Esophagus muscularis mucosa (tissue), 4 donors: Measurements from ENCODE around the gene PAFAH2. TPM values are rescaled to one million over a fixed set of nuclear protein-coding genes. Genes with fewer than 3 reads are reported as not detected.

ENCODE experiments used
- DNase-seq: peaks from one replicate; pipeline ENCODE4 v3.0.0-alpha.2; 2017; ENCODE audit errors: extremely low spot score
- H3K27ac ChIP-seq, 4 donors: fragments of 200-600 bp; sonication (generic); replicated peaks in 1 of 4; 1 replicate in 3 of 4; 2 replicates in 1 of 4; pipeline ENCODE4 v1.5.1; 2016 to 2019; ENCODE audit warnings: mild to moderate bottlenecking in 1 of 4
- H3K27me3 ChIP-seq, 4 donors: fragments of 200-600 bp; sonication (generic); one replicate each; pipeline versions ENCODE4 v1.5.1 to v1.6.0; 2016 to 2019
- H3K36me3 ChIP-seq, 4 donors: fragments of 200-600 bp; sonication (generic); one replicate each; pipeline ENCODE4 v1.5.1; 2016 to 2019
- H3K4me1 ChIP-seq, 4 donors: fragments of 200-600 bp; sonication (generic); one replicate each; pipeline ENCODE4 v1.5.1; 2016 to 2019
- H3K4me3 ChIP-seq, 4 donors: fragments of 200-600 bp; sonication (generic); 1 replicate in 2 of 4; 2 replicates in 2 of 4; pipeline ENCODE4 v1.5.1; 2016 to 2019; ENCODE audit warnings: mild to moderate bottlenecking in 4 of 4, moderate library complexity in 1 of 4
- H3K9me3 ChIP-seq, 4 donors: fragments of 200-600 bp; sonication (generic); 1 replicate in 3 of 4; 2 replicates in 1 of 4; pipeline ENCODE4 v1.5.1; 2016 to 2019
- EP300 ChIP-seq: sonication (generic); formaldehyde crosslinking; IDR thresholded peaks from one replicate; pipeline ENCODE4 v1.6.1; 2017; ENCODE audit warnings: antibody characterized with exemption
- POLR2A ChIP-seq: fragments of 450-650 bp; IDR thresholded peaks from one replicate; pipeline ENCODE4 v1.6.1; 2017; ENCODE audit warnings: antibody characterized with exemption, moderate library complexity, mild to moderate bottlenecking, low read depth
- POLR2AphosphoS5 ChIP-seq, 2 donors: sonication (generic); formaldehyde crosslinking; IDR thresholded peaks; one replicate each; pipeline ENCODE4 v1.6.1; 2017; ENCODE audit warnings: antibody characterized with exemption in 2 of 2
- WGBS: methylation state at CpG from one replicate; pipeline ENCODE4 v1.1.5; 2018; 5-methylcytosine and 5-hydroxymethylcytosine counted together
- intact Hi-C: fragments of 100-400 bp; cut with DNase I; formaldehyde crosslinking; loops from one replicate; pipeline ENCODE4 v1.15.1; 2023
- total RNA-seq, 4 donors: library from RNA; depleted of rRNA; stranded (reverse); fragments of >200 nt; gene quantifications; one replicate each; pipeline versions ENCODE4 v1.1.0 to v1.2.1, GENCODE V29; 2016
- TF ChIP-seq, protein P1 (sequence below), 3 experiments: fragments of 200-600 bp in 2 of 3; fragments of 450-650 bp in 1 of 3; sonication (generic) in 2 of 3; IDR thresholded peaks; one replicate each; pipeline ENCODE4 v1.5.1; 2017 to 2019; ENCODE audit warnings: antibody characterized with exemption in 3 of 3, mild to moderate bottlenecking in 2 of 3, moderate library complexity in 1 of 3

The PAFAH2 gene
- total RNA-seq, 4 donors from 2014 or later: 6.1 to 10.0 (median 9.2) TPM

DNA sequence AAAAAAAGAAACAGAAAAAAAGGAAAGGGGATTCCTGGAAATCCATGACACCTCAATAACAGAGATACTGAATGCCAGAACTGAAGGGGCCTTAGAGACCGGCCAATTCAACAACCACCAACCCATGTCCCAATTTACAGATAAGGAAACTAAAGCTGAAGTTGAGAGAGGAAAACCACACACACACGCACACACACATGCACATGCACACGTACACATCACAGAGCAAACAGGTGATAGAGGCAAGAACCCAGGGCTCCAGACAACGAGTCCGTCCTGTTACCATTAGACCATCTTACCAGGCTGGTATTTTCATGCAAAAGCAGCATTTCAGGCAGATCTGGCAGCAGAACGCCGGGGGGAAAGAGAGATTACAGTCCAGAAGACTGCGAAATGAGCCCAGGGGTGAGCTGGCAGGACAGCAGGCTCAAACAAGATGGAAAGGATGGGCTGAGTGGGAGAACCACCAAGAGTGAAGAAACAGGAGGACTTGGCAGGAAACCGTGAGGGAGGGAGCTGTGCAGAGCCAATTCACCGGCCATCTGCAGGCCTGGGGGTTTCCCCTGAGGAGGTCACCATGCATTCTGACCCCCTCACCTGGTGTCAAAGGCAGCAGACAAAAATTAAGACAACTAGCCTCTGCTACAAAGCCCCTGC, 43.5 kb downstream of the PAFAH2 start:
- TF ChIP-seq, protein P1, sequence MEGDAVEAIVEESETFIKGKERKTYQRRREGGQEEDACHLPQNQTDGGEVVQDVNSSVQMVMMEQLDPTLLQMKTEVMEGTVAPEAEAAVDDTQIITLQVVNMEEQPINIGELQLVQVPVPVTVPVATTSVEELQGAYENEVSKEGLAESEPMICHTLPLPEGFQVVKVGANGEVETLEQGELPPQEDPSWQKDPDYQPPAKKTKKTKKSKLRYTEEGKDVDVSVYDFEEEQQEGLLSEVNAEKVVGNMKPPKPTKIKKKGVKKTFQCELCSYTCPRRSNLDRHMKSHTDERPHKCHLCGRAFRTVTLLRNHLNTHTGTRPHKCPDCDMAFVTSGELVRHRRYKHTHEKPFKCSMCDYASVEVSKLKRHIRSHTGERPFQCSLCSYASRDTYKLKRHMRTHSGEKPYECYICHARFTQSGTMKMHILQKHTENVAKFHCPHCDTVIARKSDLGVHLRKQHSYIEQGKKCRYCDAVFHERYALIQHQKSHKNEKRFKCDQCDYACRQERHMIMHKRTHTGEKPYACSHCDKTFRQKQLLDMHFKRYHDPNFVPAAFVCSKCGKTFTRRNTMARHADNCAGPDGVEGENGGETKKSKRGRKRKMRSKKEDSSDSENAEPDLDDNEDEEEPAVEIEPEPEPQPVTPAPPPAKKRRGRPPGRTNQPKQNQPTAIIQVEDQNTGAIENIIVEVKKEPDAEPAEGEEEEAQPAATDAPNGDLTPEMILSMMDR (IDR thresholded peaks at IDR 0.05): no peak
- no peak for TF ChIP-seq EP300
- TF ChIP-seq POLR2A: no peak
- TF ChIP-seq POLR2AphosphoS5 (IDR thresholded peaks at IDR 0.05): no peak
- WGBS: 85% methylated on average over 10 of the region's 10 CpGs
- H3K36me3 ChIP-seq: peaks cover 3 to 19% (median 15%) of the 10 kb centered on the region in 4 donors
- H3K4me1 ChIP-seq: peaks cover 0 to 18% (median 13%) of the 10 kb centered on the region in 4 donors
- H3K27ac ChIP-seq: no peak overlapping the region
- intact Hi-C loops: no loop called here
- no peak for DNase-seq
- H3K4me3 ChIP-seq: no peak overlapping the region
- no peaks in the 10 kb centered on the region for H3K27me3 ChIP-seq
- no peaks in the 10 kb centered on the region for H3K9me3 ChIP-seq

DNA sequence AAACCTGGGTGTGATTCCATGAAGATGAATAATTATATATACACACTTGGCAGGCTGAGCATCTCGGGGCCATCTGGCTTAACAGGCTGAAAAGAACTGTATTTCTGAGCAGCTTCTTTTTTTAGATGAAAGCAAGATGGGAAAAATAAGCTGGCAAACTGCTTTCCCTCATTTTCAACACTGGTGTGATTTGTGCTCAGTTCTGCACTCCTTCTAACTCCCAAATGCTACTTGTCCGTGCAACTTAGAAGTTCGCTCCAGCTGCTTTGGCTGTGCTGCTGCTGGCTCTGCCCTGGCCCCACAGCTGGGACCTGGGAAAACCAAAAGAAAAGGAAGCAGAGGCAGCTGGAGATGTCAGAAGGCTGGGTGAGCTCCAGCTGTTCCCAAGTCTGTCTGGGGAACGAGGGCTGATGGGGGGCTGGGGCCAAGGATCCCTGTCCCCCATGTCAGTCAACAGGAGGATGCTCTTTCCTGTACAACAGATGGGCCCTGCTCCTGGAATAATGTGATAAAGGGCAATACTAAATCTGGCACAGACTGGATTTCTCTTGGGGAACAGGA, 44.9 kb downstream of the PAFAH2 start:
- H3K4me3 ChIP-seq: no peak overlapping the region
- H3K27me3 ChIP-seq: no peaks in the 10 kb centered on the region
- peaks cover 0 to 4% (median under 1%) of the 10 kb centered on the region in 4 donors for H3K36me3 ChIP-seq
- peaks cover 0 to 18% (median 13%) of the 10 kb centered on the region in 4 donors for H3K4me1 ChIP-seq
- H3K27ac ChIP-seq: no peak overlapping the region
- TF ChIP-seq POLR2AphosphoS5 (IDR thresholded peaks at IDR 0.05) (peak in 1 of 2 donors; percentile 24), POLR2A (no peak)
- H3K9me3 ChIP-seq: no peaks in the 10 kb centered on the region
- 30% methylated on average over 4 of the region's 4 CpGs for WGBS
- DNase-seq: no peak
- intact Hi-C loops: no loop called here

DNA sequence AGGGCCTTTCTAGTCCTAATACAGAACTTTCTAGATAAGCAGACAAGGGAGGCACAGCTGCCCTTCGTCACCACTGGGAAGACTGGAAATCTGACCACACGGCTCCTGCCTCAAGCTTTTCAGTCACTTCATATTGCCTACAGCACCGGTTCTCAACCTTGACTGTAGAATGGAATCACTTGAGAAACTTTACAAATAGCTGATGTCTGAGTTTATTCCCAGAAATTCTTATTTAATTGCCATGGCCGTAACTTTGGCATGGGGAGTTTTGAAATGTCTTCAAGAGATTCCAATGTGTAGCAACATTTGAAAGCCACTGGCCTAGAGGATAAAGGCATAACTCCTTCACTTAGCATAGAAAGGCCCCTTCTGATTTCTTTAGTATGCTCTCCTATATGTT, 49.2 kb downstream of the PAFAH2 start:
- WGBS: 85% methylated on average over 4 of the region's 4 CpGs
- no peaks in the 10 kb centered on the region for H3K36me3 ChIP-seq
- H3K27me3 ChIP-seq: no peaks in the 10 kb centered on the region
- intact Hi-C loops: no loop called here
- DNase-seq: no peak
- H3K4me1 ChIP-seq: peaks cover 0 to 14% (median 13%) of the 10 kb centered on the region in 4 donors
- H3K4me3 ChIP-seq: no peak overlapping the region
- H3K9me3 ChIP-seq: peaks cover 0 to 6% (median 2%) of the 10 kb centered on the region in 4 donors
- no peak overlapping the region for H3K27ac ChIP-seq
- TF ChIP-seq, protein P1 (IDR thresholded peaks at IDR 0.05): no peak

GRCh38 chr1:25947027-25947426, 50.8 kb downstream of the PAFAH2 start:
- no peak for DNase-seq
- no peaks in the 10 kb centered on the region for H3K4me1 ChIP-seq
- H3K36me3 ChIP-seq: no peaks in the 10 kb centered on the region
- peaks cover 0 to 8% (median 2%) of the 10 kb centered on the region in 4 donors for H3K9me3 ChIP-seq
- no peak for TF ChIP-seq EP300
- no peak for TF ChIP-seq POLR2AphosphoS5 (IDR thresholded peaks at IDR 0.05)
- H3K27me3 ChIP-seq: no peaks in the 10 kb centered on the region
- no peak overlapping the region for H3K4me3 ChIP-seq
- no peak overlapping the region for H3K27ac ChIP-seq
- intact Hi-C loops: no loop called here
- 100% methylated on average over 2 of the region's 2 CpGs for WGBS

- Histone ChIP-seq H3K4me3 (no peak overlapping the region), H3K27ac (no peak overlapping the region), H3K36me3 (no peaks in the 10 kb centered on the region), H3K9me3 (peaks cover 0 to 8% (median 2%) of the 10 kb centered on the region in 4 donors), H3K27me3 (no peaks in the 10 kb centered on the region), H3K4me1 (no peaks in the 10 kb centered on the region)
- DNase-seq: no peak
- intact Hi-C loops: no loop called here
- TF ChIP-seq, protein P1 (IDR thresholded peaks at IDR 0.05): no peak
- TF ChIP-seq POLR2AphosphoS5 (IDR thresholded peaks at IDR 0.05): no peak
- no peak for TF ChIP-seq POLR2A
- no peak for TF ChIP-seq EP300
- 81% methylated on average over 4 of the region's 5 CpGs for WGBS
Measured at GRCh38 chr1:25945761-25946160, 52.1 kb downstream of the PAFAH2 start.
